Lower leg skin (tissue), 4 donors: ENCODE measurements around the gene CBL. TPM values are rescaled to one million over a fixed set of nuclear protein-coding genes. Genes with fewer than 3 reads are reported as not detected.

ENCODE experiments used
- DNase-seq, 2 donors: peaks; one replicate each; pipeline ENCODE4 v3.0.0-alpha.2; 2019; ENCODE audit warnings: low spot score in 2 of 2
- H3K4me3 ChIP-seq: fragments of 200-600 bp; sonication (generic); 2 replicates; pipeline ENCODE4 v1.5.1; 2017; ENCODE audit warnings: mild to moderate bottlenecking, low read depth; ENCODE audit not compliant: poor library complexity, severe bottlenecking
- CTCF ChIP-seq, 3 donors: fragments of 450-650 bp; IDR thresholded peaks; one replicate each; pipeline ENCODE4 v1.5.1; 2016; ENCODE audit warnings: antibody characterized with exemption in 3 of 3, mild to moderate bottlenecking in 3 of 3, moderate library complexity in 2 of 3
- POLR2A ChIP-seq, 2 donors: fragments of 450-650 bp; IDR thresholded peaks; one replicate each; pipeline ENCODE4 v1.6.1; 2016 to 2017; ENCODE audit warnings: antibody characterized with exemption in 2 of 2, mild to moderate bottlenecking in 1 of 2, moderate library complexity in 1 of 2
- WGBS, 2 donors: methylation state at CpG; one replicate each; pipeline ENCODE4 v1.1.5; 2018; 5-methylcytosine and 5-hydroxymethylcytosine counted together
- intact Hi-C: fragments of 100-400 bp; cut with DNase I; formaldehyde crosslinking; loops from one replicate; pipeline ENCODE4 v1.15.0; 2023; ENCODE audit warnings: low total_unique reads
- total RNA-seq, 4 donors: library from RNA; depleted of rRNA; stranded (reverse); fragments of >200 nt; gene quantifications; one replicate each; pipeline ENCODE4 v1.1.0, GENCODE V29; 2016

CBL gene
- total RNA-seq, 4 donors from 2014 or later: 11.7 to 14.6 (median 14.0) TPM

- H3K4me3 ChIP-seq: no peak overlapping the region
- WGBS, 2 donors: 7 to 9% methylated on average over 18 to 22 of the region's 29 CpGs
- intact Hi-C loops: no loop called here
- no peak for TF ChIP-seq CTCF (IDR thresholded peaks at IDR 0.05)
- TF ChIP-seq POLR2A (IDR thresholded peaks at IDR 0.05): no peak
- no peak for DNase-seq
Measured at GRCh38 chr11:119315131-119316015, 109.2 kb downstream of the CBL start.

GRCh38 chr11:119316016-119316728 is 110.0 kb downstream of the CBL start:
- 0% methylated on average over 15 to 45 of the region's 46 CpGs for WGBS, 2 donors
- H3K4me3 ChIP-seq: peak overlapping the region; percentile 15
- TF ChIP-seq CTCF (IDR thresholded peaks at IDR 0.05) (no peak), POLR2A (IDR thresholded peaks at IDR 0.05) (no peak)
- no peak for DNase-seq
- intact Hi-C loops: no loop called here

- H3K4me3 ChIP-seq: peak within 1 kb of the TSS; percentile 15
- DNase-seq: no peak
- 5 to 10% methylated on average over 2 to 8 of the region's 74 CpGs for WGBS, 2 donors
- intact Hi-C loops: no loop called here
- TF ChIP-seq POLR2A (IDR thresholded peaks at IDR 0.05) (no peak), CTCF (IDR thresholded peaks at IDR 0.05) (no peak)
Measured at GRCh38 chr11:119316729-119317591, 110.8 kb downstream of the CBL start, which contains the start of gene MCAM. MCAM (minus strand) TSS chr11:119317130; CDS start chr11:119317101, 29 bp downstream.

- intact Hi-C loops: no loop called here
- WGBS, 2 donors: 42 to 46% methylated on average over 13 to 14 of the region's 14 CpGs
- no peak overlapping the region for H3K4me3 ChIP-seq
- TF ChIP-seq POLR2A (IDR thresholded peaks at IDR 0.05) (no peak), CTCF (IDR thresholded peaks at IDR 0.05) (no peak)
- no peak for DNase-seq
Measured at GRCh38 chr11:119317592-119318239, 111.6 kb downstream of the CBL start.
